Measurements from ENCODE around the gene BET1. TPM values are rescaled to one million over a fixed set of nuclear protein-coding genes. Genes with fewer than 3 reads are reported as not detected.

Gene BET1
- polyA plus RNA-seq, 2 of the 4 experiments (the other 2 are of a cell fraction), result 31.5 to 64.3 TPM

DNA sequence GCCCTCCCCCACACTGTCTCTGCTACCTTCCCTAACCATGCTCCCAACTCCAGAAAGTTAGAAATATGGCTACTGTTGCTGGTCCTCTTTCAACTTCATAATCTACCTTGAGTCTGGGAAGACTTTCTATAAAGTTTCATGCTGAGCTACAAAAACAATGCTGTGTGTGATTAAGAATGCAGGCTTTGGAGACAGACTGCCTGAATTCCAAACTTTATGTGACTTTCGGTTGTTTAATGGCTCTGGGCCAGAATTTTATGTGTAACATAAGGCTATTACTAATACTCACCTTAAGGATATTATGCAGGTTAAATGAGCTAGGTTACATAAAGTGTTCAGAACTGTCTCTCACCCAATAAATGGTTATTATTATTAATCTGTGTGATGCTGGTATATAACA, 19.1 kb downstream of the BET1 start:
- FAIRE-seq (no peak), ATAC-seq (no peak), DNase-seq (ENCODE audit: low read depth in 1 of 2, low spot score in 1 of 2) (no peak)
- H3K4me2 ChIP-seq, result no peak overlapping the region
- 95% methylated on average over 1 of the region's 1 CpG for WGBS (ENCODE audit: missing lambda C conversion rate)
- no peak overlapping the region for H3K27ac ChIP-seq
- no peaks in the 10 kb centered on the region for H3K9me3 ChIP-seq
- ChIA-PET POLR2A (no interaction called here), CTCF (interaction anchor here (0.9 to 1.3 kb wide), 2 partner anchors 15 to 103 kb away, joined by 3 read pairs; no protein-coding TSS in a partner anchor)
- no peak overlapping the region for H3K4me3 ChIP-seq
- TF ChIP-seq NFE2L2 (conservative IDR thresholded peaks at IDR 0.05; ENCODE audit: low read length) (no peak), RFX5 (IDR thresholded peaks at IDR 0.05) (no peak), ZC3H11A (IDR thresholded peaks at IDR 0.05) (no peak), CHD2 (IDR thresholded peaks at IDR 0.05; ENCODE audit: low read length, partially characterized antibody) (no peak)
- TF ChIP-seq, protein P1, sequence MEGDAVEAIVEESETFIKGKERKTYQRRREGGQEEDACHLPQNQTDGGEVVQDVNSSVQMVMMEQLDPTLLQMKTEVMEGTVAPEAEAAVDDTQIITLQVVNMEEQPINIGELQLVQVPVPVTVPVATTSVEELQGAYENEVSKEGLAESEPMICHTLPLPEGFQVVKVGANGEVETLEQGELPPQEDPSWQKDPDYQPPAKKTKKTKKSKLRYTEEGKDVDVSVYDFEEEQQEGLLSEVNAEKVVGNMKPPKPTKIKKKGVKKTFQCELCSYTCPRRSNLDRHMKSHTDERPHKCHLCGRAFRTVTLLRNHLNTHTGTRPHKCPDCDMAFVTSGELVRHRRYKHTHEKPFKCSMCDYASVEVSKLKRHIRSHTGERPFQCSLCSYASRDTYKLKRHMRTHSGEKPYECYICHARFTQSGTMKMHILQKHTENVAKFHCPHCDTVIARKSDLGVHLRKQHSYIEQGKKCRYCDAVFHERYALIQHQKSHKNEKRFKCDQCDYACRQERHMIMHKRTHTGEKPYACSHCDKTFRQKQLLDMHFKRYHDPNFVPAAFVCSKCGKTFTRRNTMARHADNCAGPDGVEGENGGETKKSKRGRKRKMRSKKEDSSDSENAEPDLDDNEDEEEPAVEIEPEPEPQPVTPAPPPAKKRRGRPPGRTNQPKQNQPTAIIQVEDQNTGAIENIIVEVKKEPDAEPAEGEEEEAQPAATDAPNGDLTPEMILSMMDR (IDR thresholded peaks at IDR 0.05), result no peak
- TF ChIP-seq, protein P2, sequence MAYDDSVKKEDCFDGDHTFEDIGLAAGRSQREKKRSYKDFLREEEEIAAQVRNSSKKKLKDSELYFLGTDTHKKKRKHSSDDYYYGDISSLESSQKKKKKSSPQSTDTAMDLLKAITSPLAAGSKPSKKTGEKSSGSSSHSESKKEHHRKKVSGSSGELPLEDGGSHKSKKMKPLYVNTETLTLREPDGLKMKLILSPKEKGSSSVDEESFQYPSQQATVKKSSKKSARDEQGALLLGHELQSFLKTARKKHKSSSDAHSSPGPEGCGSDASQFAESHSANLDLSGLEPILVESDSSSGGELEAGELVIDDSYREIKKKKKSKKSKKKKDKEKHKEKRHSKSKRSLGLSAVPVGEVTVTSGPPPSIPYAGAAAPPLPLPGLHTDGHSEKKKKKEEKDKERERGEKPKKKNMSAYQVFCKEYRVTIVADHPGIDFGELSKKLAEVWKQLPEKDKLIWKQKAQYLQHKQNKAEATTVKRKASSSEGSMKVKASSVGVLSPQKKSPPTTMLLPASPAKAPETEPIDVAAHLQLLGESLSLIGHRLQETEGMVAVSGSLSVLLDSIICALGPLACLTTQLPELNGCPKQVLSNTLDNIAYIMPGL (CRISPR knock-in tag; IDR thresholded peaks at IDR 0.05; ENCODE audit: borderline replicate concordance), result no peak
- TF ChIP-seq, protein P3, sequence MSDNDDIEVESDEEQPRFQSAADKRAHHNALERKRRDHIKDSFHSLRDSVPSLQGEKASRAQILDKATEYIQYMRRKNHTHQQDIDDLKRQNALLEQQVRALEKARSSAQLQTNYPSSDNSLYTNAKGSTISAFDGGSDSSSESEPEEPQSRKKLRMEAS (IDR thresholded peaks at IDR 0.05), result no peak
- peaks cover 6% of the 10 kb centered on the region; the same call in 1 of the 3 replicates for H3K4me1 ChIP-seq

GRCh38 chr7:93984024-93984423, 20.1 kb downstream of the BET1 start:
- Histone ChIP-seq H3K4me2 (no peak overlapping the region), H3K4me3 (no peak overlapping the region), H3K27ac (no peak overlapping the region), H3K9me3 (no peaks in the 10 kb centered on the region), H3K4me1 (peaks cover 6% of the 10 kb centered on the region; the same call in 1 of the 3 replicates)
- CTCF ChIA-PET, result no interaction called here
- no peak for DNase-seq (ENCODE audit: low read depth in 1 of 2, low spot score in 1 of 2)
- POLR2A ChIA-PET, result no interaction called here
- ATAC-seq, result no peak
- FAIRE-seq, result no peak
- TF ChIP-seq POLR2A (IDR thresholded peaks at IDR 0.05; ENCODE audit: low read length), result no peak
- no peak for TF ChIP-seq HOXB13 (CRISPR knock-in tag; IDR thresholded peaks at IDR 0.05; ENCODE audit: low read depth)

DNA sequence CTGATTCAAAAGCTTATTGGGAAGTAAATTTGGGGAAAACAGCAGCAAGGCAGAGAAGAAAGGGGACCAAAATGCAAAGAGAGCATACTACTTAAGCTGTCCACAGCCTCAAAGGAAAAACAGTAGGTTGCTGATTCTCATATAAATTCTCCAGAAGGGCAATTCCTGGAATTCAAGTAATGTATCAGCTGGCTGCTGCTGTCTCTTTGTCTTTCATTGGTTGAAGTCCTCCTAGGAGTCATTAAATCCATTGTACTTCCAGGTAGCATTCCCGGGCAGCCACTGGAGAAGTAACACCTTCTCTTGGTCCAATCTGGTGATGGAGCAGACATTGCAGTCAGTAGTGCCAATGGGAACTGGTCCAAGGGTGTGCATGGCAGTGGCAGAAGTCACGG, 22.7 kb downstream of the BET1 start:
- ChIA-PET POLR2A (interaction anchor here (0.8 kb wide), 1 partner anchor 91 kb away, joined by 3 read pairs; the partner anchor contains the start of gene TFPI2), CTCF (interaction anchor here (0.9 kb wide), 1 partner anchor 10 kb away, joined by 3 read pairs; no protein-coding TSS in a partner anchor)
- Histone ChIP-seq H3K4me2 (no peak overlapping the region), H3K4me1 (peaks cover 6% of the 10 kb centered on the region; the same call in 1 of the 3 replicates), H3K27ac (no peak overlapping the region), H3K4me3 (no peak overlapping the region), H3K9me3 (no peaks in the 10 kb centered on the region)
- ATAC-seq, result no peak
- TF ChIP-seq CBX2 (IDR thresholded peaks at IDR 0.05; ENCODE audit: borderline replicate concordance, low read depth) (no peak), ESRRA (IDR thresholded peaks at IDR 0.05; ENCODE audit: borderline replicate concordance, low read length) (no peak), NPAS2 (CRISPR knock-in tag; IDR thresholded peaks at IDR 0.05; ENCODE audit: borderline replicate concordance) (no peak), HOXA7 (CRISPR knock-in tag; IDR thresholded peaks at IDR 0.05) (no peak), HOXB5 (CRISPR knock-in tag; IDR thresholded peaks at IDR 0.05) (no peak), JUN (IDR thresholded peaks at IDR 0.05) (no peak), POLR2AphosphoS2 (conservative IDR thresholded peaks at IDR 0.05; ENCODE audit: low read length) (no peak), CEBPB (IDR thresholded peaks at IDR 0.05) (no peak), RAD21 (conservative IDR thresholded peaks at IDR 0.05 in 1 of 2, IDR thresholded peaks at IDR 0.05 in 1 of 2) (no peak), FOSB (CRISPR knock-in tag; IDR thresholded peaks at IDR 0.05) (no peak), HEYL (CRISPR knock-in tag; IDR thresholded peaks at IDR 0.05) (no peak), PHF8 (IDR thresholded peaks at IDR 0.05; ENCODE audit: borderline replicate concordance, low read depth) (no peak), TFCP2L1 (CRISPR knock-in tag; IDR thresholded peaks at IDR 0.05) (no peak), RCOR1 (IDR thresholded peaks at IDR 0.05; ENCODE audit: low read depth, low read length) (no peak), CHD2 (IDR thresholded peaks at IDR 0.05; ENCODE audit: low read length, partially characterized antibody) (no peak)
- TF ChIP-seq, protein P3 (IDR thresholded peaks at IDR 0.05), result no peak
- TF ChIP-seq, protein P2 (CRISPR knock-in tag; IDR thresholded peaks at IDR 0.05; ENCODE audit: borderline replicate concordance), result no peak
- FAIRE-seq, result no peak
- no peak for DNase-seq (ENCODE audit: low read depth in 1 of 2, low spot score in 1 of 2)
- 95% methylated on average over 2 of the region's 2 CpGs for WGBS (ENCODE audit: missing lambda C conversion rate)

Data from A549 (cell line).